ENCODE results near the gene ACSM2B.
"Not testable (repeated sequence)": the region's sequence is repeated elsewhere in the genome, so short reads cannot be mapped to it uniquely, and the experiment has no call there.

Gene ACSM2B, protein sequence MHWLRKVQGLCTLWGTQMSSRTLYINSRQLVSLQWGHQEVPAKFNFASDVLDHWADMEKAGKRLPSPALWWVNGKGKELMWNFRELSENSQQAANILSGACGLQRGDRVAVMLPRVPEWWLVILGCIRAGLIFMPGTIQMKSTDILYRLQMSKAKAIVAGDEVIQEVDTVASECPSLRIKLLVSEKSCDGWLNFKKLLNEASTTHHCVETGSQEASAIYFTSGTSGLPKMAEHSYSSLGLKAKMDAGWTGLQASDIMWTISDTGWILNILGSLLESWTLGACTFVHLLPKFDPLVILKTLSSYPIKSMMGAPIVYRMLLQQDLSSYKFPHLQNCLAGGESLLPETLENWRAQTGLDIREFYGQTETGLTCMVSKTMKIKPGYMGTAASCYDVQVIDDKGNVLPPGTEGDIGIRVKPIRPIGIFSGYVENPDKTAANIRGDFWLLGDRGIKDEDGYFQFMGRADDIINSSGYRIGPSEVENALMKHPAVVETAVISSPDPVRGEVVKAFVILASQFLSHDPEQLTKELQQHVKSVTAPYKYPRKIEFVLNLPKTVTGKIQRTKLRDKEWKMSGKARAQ

GRCh38 chr16:20576145-20576544 is at the start of gene ACSM2B:
ACSM2B (minus strand) TSS chr16:20576367; CDS start chr16:20564845, 11,522 bp downstream.
- DNase-seq, result not testable (repeated sequence)

DNA sequence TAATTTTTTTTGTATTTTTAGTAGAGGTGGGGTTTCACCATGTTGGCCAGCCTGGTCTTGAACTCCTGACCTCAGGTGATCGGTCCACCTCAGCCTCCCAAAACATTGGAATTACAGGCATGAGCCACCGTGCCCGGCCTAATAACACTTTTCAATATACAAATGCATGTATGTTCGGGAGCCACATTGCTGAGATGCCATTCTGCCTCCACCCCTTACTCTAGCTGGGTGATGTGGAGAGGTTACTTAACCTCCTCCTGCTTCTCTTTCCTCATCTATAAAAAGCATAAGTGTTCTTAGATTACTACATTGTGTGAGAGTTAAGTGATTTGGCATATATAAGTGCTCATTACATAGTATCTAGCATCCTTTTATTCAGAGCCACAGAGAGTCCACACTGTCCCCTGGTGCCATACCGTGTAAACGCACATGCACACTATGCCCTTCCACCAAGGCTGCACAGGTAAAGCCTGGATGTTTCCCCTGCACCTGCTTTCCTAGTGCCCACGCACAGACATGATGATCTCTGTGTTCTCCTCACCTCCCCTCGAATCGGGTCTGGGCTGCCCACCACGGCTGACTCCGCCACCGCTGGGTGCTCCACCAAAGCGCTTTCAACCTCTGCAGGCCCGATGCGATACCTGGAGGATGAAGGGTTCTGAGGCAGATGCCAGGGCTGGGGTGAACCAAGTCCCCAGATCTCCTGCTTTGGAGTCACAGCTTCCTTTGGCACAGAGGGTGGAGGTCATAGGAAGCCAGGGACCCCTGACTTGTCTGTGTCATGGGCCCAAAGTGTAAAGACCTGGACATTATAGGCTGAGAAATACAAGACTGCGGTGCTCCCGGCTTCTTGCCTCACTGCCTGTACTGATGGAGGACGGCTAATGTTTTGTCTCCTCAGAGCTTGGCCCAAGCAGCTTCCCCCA is 49.0 kb upstream of the ACSM2B start:
- no peak for DNase-seq

DNA sequence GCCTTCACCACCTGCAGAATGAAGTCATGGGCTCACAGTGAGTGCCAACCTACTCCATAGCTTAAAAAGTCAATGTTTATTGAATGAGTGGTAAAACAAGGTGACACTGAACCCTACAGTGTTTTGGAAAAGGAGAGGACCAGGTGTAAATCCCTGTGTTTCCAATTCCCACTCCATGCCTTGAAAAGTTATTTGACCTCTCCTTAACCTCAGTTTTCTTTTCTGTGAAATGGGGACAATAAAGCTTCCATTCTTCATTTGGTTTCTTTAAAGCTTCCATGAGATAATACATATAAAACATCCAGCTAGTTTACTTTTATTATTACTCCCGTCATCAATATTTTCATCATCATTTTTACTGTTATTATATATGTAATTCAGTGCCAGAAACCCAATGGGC is 48.0 kb upstream of the ACSM2B start:
- DNase-seq, result no peak

DNA sequence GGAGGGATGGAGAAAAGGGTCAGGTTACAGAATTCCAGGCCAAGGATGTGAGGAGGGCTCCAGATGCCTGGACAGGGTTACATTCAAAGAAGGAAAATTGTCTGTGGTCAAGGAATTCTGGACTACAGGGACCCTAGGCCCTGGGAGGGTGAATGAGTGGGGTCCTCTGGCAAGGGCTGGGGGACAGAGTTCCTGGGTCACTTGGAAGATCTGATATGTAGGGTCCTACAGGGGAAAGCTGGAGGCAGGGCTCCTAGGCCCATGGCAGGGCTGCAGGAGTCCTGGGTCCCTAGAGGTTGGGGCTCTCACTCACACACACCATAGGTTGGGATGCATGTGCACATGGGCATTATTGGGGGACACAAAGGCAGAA is 46.3 kb upstream of the ACSM2B start:
- DNase-seq, result no peak

DNA sequence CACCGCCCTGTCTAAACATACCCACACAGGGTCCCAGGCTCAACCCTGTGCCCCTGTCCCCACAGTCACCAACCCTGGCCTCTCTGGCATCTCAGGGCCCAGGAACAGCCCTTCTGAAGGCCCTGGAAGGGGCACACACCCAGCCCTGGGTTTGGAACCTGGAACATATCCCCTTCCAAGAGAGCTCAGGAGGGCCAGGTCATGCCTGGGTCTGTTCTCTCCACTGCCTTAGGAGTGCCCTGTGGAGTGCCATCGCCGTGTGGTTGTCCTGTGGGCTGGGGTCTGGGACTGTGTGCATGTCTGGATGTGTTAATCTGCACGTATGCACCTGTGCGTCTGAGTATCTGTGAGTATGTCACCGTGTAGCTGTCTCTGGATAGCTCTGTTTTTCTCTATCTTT is 45.2 kb upstream of the ACSM2B start:
- DNase-seq, result no peak

GRCh38 chr16:20620770-20621169 is 44.6 kb upstream of the ACSM2B start:
- DNase-seq, result no peak

GRCh38 chr16:20620003-20620402 is 43.8 kb upstream of the ACSM2B start:
- DNase-seq, result no peak

DNA sequence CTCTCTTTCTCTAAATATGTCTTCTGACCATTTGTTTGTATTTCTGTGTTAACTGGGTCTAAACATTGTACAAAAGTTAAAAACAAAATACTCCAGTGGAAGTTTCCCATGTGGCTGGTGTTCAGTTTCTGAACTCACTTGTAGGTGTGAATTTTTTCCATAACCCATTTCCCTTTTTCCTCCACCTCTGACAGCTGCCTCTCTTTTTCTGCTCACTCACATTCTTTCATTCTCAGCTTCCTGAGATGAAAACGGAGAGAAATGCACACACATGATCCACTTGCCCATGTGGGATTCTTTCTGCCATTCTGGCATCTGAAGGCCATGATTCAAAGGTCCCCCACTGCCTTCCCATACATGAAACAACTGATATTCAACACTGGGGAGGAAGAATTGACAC is 41.1 kb upstream of the ACSM2B start:
- DNase-seq, result no peak

DNA sequence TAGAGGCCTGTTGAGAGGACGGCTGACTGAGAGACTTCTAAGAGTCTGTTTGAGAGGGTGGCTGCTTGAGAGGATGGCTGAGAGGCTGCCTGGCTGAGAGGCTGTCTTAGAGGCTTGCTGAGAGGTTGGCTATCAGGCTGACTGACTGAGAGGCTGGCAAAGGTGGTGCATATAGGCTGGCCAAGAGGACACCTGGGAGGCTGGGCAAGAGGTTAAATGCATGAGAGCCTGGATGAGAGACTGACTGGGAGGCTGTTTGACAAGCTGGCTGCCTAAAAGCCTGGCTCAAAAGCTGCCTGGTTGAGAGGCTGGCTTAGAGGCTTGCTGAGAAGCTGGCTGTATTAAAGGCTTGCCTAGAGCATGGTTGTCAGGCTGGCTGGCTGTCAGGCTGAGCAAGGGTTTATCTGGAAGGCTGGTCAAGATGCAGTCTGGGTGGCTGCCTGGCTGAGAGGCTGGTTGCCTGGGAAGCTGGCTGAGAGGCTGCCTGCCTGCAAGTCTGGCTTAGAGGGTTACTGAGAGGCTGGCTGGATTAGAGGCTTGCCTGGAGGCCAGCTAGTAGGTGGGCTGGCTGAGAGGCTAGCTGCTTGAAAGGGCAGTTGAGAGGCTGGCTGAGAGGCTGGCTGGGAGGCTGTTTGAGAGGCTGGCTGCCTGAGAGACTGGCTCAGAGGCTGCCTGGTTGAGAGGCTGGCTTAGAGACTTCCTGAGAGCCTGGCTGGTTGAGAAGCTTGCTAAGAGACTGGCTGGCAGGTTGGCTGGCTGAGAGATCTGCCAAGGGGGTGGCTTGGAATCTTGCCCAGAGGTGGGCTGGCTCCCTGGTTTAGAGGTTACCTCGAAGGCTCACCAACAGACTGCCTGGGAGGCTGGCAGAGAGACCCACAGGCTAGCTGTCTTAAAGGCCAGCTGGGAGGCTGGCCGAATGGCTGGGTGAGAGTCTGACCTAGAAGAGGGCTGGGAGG is 38.3 kb upstream of the ACSM2B start:
- DNase-seq, result no peak

DNA sequence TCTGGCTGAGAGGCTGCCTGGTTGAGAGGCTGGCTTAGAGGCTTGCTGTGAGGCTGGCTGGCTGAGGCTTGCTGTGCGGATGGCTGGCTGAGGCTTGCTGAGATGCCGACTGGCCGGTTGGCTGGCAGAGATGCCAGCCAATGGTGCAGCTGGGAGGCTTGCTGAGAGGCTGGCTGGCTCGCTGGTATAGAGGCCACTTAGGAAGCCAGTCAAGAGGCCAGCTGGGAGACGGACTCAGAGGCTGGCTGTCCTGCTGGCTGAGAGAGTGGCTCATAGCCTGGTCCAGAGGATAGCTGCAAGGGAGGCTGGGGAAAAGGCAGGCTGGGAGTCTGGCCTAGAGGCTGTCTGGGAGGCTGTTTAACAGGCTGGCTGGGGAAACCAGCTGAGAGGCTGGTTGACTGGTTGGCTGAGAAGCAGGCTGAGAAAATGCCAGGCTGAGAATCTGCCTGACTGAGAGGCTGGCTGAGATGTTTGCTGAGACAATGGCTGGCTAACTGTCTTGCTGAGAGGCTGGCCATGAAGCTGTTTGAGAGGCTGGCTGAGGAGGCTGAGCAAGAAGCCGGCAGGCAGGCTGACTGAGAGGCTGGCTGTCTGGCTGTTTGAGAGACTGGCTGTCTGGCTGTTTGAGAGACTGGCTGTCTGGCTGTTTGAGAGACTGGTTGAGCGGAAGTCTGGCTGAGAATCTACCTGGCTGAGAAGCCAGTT is 37.5 kb upstream of the ACSM2B start:
- no peak for DNase-seq

DNA sequence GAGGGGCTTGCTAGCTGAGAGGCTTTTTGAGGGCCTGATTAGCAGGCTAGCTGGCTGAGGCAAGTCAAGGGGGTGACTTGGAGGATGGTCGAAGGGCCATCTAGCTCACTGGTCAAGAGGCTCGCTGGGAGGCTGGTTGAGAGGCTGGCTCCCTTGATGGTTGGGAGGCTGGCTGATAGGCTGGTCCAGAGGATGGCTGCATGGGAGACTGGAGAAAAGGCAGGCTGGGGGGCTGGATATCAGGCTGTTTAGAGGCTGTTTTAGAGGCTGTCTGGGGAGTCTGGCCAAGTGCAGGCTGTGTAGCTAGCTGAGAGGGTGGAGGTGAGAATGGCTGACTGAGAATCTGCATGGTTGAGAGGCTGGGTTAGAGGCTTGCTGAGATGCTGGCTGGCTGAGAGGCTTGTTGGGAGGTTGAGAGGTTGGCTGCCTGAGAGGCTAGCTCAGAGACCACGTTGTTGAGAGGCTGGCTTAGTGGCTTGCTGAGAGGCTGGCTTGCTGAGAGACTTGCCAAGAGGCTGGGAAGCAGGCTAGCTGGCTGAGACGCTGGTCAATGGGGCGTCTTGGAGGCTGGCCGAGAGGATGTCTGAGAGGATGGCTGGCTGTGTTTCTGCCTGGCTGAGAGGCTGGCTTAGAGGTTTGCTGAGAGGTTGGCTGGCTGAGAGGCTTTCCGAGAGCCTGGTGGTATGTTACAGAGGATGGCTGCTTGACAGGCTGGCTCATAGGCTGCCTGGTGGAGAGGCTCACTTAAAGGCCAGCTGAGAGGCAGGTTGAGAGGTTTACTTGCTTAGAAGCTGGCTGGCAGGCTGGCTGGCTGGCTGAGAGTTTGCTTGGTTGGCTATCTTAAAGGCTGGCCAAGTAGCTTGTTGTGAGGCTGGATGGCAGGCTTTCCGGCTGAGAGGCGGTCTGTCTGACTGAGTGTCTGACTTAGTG is 36.6 kb upstream of the ACSM2B start:
- no peak for DNase-seq

DNA sequence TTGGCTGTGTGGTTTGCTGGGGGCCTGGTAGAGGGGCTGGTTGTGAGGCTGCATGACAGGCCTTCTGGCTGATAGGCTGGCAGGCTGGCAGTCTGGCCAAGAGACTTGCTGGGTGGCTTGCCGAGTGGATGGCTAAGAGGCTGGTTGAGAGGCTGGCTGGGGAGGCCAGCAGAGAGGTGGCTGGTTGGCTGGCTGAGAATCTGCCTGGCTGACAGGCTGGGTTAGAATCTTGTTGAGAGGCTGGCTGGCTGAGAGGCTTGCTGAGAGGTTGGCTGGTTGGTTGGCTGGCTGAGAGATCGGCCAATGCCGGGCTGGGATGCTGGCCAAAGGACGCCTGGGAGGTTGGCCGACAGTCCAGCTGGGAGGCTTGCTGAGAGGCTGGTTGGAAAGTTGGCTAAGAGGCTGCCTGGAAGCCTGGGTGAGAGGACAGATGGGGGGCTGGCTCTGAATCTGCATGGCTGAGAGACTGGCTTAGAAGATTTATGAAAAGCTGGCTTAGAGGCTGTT is 35.9 kb upstream of the ACSM2B start:
- no peak for DNase-seq

GRCh38 chr16:20611350-20611902 is 35.3 kb upstream of the ACSM2B start:
- no peak for DNase-seq

DNA sequence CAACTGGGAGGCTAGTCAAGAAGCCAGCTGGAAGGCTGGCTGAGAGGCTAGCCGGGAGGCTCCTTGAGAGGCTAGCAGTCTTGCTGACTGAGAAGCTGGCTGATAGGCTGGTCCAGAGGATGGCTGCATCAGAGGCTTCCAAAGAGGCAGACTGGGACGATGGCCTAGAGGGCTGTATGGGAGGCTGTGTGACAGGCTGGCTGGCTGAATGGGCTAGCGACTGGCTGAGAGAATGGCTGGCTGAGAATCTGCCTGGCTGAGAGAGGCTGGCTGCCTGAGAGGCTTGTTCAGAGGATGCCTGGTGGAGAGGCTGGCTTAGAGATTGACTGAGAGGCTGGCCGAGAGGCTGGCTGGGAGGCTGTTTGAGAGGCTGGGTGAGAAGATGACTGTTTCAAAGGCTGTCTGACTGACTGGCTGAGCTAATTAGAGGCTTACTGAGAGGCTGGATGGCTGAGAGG is 34.8 kb upstream of the ACSM2B start:
- no peak for DNase-seq

- DNase-seq, result no peak
Observed at GRCh38 chr16:20610211-20610891, 34.2 kb upstream of the ACSM2B start.

GRCh38 chr16:20602205-20602604 is 26.0 kb upstream of the ACSM2B start:
- not testable (repeated sequence) for DNase-seq

- not testable (repeated sequence) for DNase-seq
Observed at GRCh38 chr16:20599475-20599874, 23.3 kb upstream of the ACSM2B start.

DNA sequence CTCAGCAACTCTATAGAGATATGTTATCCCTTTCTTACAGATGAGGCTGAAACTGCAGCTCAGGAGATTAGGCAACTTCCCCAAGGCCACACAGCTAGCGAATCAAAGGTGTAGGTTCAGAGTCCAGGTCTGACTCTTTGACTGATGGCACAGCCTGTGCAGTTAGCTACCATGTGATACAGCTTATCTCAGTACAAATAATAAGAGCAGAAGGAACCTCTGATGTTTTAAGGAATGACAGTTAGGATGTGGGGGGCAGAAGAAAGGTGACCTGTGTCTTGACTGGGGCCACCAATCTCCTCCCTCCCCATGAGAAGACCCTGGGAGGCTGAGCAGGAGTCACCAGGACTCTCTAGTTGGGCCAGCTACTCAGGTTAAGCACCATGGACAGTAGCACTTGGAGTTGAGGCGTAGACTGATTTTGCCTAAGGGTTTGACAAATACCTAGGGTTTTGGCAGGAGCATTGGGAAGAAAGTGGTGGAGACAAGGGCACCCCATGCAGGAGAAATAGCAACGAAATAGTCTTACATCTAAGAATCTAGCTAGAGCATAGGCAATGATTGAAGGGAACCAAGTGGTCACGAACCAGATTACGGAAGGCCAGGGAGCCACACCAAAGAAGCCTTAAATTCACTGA is 22.8 kb upstream of the ACSM2B start:
- DNase-seq, result no peak

GRCh38 chr16:20595694-20596093 is 19.5 kb upstream of the ACSM2B start:
- DNase-seq, result not testable (repeated sequence)
